Measurements from ENCODE around the gene ARHGEF10L.

The ARHGEF10L gene

DNA sequence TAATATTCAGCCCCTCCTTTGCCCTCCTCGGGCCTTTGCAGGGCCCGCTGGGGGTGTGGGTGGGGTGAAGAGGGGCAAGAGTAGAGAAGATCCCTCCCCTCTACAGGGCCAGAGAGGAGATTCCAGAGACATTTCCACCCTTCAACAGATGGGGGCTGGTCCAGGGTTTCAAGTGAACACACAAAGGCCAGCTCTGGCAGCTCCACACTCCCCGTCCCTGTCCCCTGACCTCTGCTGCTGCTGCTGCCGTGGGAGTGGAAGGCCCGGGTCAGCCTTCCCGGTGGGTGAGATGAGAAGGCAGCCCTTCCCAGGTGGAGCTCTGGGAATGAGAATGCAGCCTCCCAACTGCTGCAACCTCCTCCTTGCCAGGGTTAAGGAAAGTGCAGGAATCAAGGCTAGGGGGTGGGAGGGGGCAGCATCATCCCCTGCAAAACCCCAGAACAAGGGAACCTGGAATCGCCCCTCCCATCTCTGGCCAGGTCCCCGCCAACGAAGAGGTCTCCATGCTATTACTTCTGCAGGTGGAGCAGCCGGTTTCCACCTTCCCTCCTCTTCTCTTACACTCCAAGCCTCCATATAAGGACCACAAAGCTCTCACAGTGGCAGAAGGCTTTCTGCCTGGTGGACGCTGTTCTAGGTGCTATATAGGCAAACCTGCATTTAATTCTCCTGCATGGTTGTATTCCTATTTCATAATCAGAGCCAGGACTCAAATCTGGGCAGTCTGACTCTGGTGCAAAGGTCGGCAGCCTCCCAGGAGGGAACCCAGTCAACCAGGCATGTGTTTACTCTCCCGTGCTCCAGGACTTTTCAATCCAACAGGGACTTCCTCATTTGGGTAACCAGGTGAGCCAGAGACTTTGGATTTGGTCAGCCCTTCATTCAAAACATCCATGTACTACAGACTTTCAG lies 22.9 kb upstream of the ARHGEF10L start:
- TF ChIP-seq POLR2AphosphoS5 (IDR thresholded peaks at IDR 0.05; ENCODE audit: low read depth) (no peak), SPI1 (IDR thresholded peaks at IDR 0.05; ENCODE audit: borderline replicate concordance, low read depth) (peak; percentile 34; the same call in 1 of the 2 replicates), GABPA (IDR thresholded peaks at IDR 0.05; ENCODE audit: low read depth) (no peak)
- TF ChIP-seq, protein P1, sequence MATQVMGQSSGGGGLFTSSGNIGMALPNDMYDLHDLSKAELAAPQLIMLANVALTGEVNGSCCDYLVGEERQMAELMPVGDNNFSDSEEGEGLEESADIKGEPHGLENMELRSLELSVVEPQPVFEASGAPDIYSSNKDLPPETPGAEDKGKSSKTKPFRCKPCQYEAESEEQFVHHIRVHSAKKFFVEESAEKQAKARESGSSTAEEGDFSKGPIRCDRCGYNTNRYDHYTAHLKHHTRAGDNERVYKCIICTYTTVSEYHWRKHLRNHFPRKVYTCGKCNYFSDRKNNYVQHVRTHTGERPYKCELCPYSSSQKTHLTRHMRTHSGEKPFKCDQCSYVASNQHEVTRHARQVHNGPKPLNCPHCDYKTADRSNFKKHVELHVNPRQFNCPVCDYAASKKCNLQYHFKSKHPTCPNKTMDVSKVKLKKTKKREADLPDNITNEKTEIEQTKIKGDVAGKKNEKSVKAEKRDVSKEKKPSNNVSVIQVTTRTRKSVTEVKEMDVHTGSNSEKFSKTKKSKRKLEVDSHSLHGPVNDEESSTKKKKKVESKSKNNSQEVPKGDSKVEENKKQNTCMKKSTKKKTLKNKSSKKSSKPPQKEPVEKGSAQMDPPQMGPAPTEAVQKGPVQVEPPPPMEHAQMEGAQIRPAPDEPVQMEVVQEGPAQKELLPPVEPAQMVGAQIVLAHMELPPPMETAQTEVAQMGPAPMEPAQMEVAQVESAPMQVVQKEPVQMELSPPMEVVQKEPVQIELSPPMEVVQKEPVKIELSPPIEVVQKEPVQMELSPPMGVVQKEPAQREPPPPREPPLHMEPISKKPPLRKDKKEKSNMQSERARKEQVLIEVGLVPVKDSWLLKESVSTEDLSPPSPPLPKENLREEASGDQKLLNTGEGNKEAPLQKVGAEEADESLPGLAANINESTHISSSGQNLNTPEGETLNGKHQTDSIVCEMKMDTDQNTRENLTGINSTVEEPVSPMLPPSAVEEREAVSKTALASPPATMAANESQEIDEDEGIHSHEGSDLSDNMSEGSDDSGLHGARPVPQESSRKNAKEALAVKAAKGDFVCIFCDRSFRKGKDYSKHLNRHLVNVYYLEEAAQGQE (IDR thresholded peaks at IDR 0.05; ENCODE audit: insufficient replicate concordance, low read depth), result no peak
- TF ChIP-seq, protein P2, sequence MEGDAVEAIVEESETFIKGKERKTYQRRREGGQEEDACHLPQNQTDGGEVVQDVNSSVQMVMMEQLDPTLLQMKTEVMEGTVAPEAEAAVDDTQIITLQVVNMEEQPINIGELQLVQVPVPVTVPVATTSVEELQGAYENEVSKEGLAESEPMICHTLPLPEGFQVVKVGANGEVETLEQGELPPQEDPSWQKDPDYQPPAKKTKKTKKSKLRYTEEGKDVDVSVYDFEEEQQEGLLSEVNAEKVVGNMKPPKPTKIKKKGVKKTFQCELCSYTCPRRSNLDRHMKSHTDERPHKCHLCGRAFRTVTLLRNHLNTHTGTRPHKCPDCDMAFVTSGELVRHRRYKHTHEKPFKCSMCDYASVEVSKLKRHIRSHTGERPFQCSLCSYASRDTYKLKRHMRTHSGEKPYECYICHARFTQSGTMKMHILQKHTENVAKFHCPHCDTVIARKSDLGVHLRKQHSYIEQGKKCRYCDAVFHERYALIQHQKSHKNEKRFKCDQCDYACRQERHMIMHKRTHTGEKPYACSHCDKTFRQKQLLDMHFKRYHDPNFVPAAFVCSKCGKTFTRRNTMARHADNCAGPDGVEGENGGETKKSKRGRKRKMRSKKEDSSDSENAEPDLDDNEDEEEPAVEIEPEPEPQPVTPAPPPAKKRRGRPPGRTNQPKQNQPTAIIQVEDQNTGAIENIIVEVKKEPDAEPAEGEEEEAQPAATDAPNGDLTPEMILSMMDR (IDR thresholded peaks at IDR 0.05; ENCODE audit: insufficient read depth, low read length), result no peak
- no peak overlapping the region for H3K27ac ChIP-seq (replicated peaks)
- H3K27me3 ChIP-seq (ENCODE audit: insufficient read depth, poor library complexity, severe bottlenecking), result peaks cover 5% of the 10 kb centered on the region
- DNase-seq (ENCODE audit: low read depth in 1 of 2, low spot score in 1 of 2), result no peak
- H3K4me3 ChIP-seq (replicated peaks; ENCODE audit: insufficient read depth, low read length), result no peak overlapping the region

DNA sequence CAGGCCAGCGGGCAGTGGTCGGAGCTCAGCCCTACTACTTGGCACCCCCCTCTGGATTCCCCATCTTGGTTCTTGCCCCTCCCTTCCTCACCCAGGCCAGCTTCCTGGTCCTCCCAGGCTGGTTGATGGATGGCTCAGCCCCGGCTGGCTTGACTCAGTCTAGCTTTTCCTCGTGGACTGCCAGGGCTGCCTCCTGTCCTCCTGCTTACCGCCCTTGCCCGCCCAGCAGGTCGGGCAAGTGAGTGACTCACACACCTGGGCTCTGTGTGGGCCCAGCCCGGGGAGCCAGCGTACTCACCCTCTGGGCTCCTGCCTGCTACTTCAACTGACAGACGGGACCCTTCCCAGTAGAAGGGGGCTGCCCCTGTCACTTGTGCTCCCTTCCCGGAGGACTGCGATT lies 19.5 kb upstream of the ARHGEF10L start:
- Histone ChIP-seq H3K27me3 (ENCODE audit: insufficient read depth, poor library complexity, severe bottlenecking) (peaks cover 7% of the 10 kb centered on the region), H3K4me3 (replicated peaks; ENCODE audit: insufficient read depth, low read length) (no peak overlapping the region), H3K27ac (replicated peaks) (no peak overlapping the region)
- no peak for DNase-seq (ENCODE audit: low read depth in 1 of 2, low spot score in 1 of 2)
- TF ChIP-seq GABPA (IDR thresholded peaks at IDR 0.05; ENCODE audit: low read depth), result no peak

- DNase-seq (ENCODE audit: low read depth in 1 of 2, low spot score in 1 of 2), result no peak
- Histone ChIP-seq H3K27me3 (ENCODE audit: insufficient read depth, poor library complexity, severe bottlenecking) (peaks cover 7% of the 10 kb centered on the region), H3K27ac (replicated peaks) (no peak overlapping the region), H3K4me3 (replicated peaks; ENCODE audit: insufficient read depth, low read length) (no peak overlapping the region)
- TF ChIP-seq, protein P1 (IDR thresholded peaks at IDR 0.05; ENCODE audit: insufficient replicate concordance, low read depth), result no peak
- TF ChIP-seq, protein P2 (IDR thresholded peaks at IDR 0.05; ENCODE audit: insufficient read depth, low read length), result no peak
- TF ChIP-seq POLR2AphosphoS5 (IDR thresholded peaks at IDR 0.05; ENCODE audit: low read depth) (no peak), SPI1 (IDR thresholded peaks at IDR 0.05; ENCODE audit: borderline replicate concordance, low read depth) (no peak), GABPA (IDR thresholded peaks at IDR 0.05; ENCODE audit: low read depth) (no peak)
Observed at GRCh38 chr1:17520473-17521319, 18.8 kb upstream of the ARHGEF10L start.
